HG02610 (cell line): ENCODE data around the gene GHSR.

Experiments used
- ATAC-seq: cut with Tn5 transposase; IDR thresholded peaks from one replicate; pipeline ENCODE4 v1.9.1; 2021; ENCODE audit warnings: mild to moderate bottlenecking, moderate library complexity; ENCODE audit not compliant: unreplicated experiment

Gene GHSR

DNA sequence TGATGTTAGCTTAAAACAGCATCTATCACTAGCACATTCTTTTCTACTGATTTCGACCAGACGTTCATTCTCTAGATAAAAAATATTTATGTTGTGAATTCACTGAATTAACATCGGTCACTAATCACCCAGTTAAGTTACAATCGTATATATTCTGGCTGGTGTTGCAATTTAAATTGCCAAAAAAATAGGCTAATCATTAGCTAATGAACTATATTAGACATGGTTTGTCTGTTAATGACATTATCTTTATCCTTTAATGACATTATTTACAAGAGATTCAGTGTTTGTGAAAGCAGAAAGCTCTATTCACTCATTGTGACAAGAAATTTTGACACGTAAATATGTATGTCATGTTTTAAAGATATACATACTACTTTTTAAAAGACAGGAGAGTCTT, 6.7 kb downstream of the GHSR start:
- ATAC-seq = no peak

- ATAC-seq = no peak
Observed at GRCh38 chr3:172438186-172438585, 10.1 kb downstream of the GHSR start.

GRCh38 chr3:172437713-172438112, 10.5 kb downstream of the GHSR start:
- no peak for ATAC-seq

- no peak for ATAC-seq
Observed at GRCh38 chr3:172415323-172415722, 32.9 kb downstream of the GHSR start.

DNA sequence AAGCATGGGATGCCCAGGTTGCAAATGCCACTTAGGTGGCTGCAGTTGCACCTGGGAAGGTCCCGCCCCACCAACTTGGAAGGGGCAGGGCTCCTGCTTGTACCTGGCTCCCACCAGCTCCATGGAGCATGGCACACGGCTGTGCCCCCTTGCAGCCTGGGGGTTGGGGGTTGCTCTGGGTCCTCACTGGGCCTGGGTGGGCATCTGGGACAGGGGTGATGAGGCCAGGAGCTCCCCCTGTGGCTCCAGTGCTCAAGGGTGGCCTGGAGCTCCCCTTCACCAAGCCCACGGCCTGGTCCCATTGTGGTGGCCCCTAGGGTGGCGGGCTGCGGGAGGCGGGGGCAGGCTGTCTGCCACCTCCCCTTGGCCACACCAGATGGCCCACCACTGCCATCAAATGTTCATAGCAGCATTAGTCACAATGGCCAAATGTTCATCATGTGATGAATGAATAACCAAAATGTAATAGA, 36.7 kb downstream of the GHSR start:
- no peak for ATAC-seq

GRCh38 chr3:172410702-172411477, 37.4 kb downstream of the GHSR start:
- no peak for ATAC-seq

DNA sequence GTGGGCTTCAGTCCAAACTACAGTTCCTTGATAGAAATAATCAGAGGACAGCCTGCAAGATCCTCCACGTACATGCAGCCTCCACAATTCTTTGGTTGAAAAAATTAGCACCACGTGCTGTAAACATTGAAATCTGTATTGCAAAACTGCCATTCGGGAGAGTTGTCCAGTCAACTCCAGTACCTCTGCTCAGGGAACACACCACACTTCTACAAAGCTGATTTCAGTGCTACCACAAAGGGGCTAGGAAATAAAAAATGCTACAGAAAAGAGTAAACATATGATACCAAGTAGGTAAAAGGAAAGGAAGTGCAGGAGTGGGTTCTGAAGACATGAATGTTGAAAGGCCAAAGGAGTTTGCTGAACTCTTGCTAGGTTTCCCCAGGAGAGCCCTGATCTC, 40.4 kb downstream of the GHSR start:
- ATAC-seq = no peak

DNA sequence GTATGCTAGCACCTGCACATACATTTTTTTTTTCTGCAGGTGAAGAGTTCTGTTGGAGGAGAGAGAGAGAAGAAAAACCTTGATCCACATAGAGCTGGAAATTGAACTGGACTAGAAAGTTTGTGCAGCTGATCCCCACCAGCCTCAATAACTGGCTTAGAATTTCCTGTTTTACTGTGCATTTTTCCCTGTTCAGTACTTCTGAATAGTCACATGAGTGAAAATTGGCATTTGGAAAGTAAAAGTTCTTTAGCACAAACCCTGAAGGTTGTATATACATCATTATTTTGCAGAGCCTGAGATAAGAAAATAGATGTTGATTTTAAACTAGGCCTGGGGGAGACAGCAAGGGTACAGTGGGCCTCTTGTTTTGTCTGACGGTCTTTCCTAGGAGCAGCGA, 42.3 kb downstream of the GHSR start:
- no peak for ATAC-seq

DNA sequence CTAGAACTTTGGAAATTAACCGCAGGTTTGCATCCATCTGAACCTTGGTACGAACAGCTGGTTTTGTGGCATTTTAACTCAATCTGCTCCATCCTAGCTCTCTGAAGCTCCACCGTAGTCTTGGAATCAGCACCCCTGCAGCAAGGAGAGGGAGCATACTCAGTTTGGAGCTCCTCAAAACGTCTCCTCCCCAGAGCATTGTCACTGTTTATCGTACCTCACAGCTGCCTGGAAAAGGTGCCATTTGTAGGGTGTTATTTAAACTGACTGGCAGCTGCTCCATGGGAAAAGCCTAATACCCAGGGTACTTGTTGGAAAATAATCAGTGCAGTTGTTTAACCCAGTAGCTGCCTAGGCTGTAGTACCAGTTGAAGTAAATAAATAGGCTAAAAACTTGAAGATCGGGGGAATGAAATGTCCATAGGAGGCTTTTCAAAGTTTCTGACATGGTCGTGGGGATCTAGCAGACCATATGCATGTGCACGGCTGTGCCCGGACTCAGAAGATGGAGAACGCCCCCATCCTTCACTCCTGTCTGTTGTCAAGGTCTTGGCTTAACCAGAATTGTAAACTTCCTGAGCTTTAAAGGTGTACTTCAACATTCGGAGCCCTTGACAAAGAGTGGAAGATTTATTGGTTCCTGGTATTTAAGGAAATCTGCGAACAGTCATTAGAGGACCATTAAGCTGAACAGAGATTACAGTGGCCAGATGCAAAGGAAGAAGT, 43.9 kb downstream of the GHSR start:
- ATAC-seq = no peak

GRCh38 chr3:172402892-172403643, 45.2 kb downstream of the GHSR start:
- ATAC-seq = no peak

GRCh38 chr3:172402090-172402489, 46.2 kb downstream of the GHSR start:
- ATAC-seq = no peak

DNA sequence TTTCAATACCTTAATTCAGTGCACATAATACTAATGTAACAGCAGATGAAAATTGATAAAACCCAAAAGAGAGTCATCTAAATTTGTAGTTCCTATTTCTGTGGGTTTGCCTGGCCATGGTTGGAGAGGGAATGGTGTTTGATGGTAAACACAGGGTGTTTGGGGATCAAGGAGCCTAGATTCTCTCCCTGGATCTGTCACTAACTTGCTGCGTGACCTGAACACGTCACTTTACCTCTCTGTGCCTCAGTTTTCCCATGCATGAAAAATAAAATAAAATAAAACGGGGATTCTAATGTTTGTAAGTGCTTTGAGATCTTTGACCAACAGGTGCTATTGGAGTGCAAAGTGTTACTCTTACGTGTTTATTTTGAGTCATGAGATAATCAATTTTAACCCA, 49.8 kb downstream of the GHSR start:
- no peak for ATAC-seq

DNA sequence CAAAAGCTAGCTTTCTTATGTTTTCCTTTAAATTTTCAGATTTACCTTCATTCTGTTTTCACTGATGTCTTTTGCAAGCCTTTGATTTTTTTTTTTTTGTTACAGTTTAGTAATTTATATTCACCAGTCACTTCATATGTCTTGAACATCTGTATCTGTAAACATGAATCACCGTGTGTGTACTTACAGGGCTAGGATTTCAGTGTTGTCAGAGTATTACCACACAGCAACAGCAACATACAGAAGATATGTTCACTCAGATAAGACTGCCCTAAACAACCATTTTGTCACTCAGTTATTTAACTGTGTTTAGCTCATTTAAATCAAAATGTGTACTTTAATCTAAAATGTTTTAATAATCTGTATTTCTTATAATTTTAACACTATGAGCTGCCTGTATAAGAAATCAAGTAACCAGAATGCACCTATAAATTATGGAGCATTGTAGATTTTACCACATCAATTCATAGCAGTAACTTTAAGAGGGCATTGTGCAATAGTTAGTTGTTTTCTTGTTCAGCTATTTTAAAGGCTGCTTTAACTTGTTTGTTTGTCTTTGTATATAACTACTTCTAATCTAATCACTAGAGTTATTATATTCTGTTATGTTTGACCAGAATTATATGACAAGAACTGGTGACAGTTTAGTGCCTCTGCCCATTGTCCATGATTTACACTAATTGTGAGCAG, 50.4 kb downstream of the GHSR start:
- no peak for ATAC-seq

GRCh38 chr3:172396400-172396799, 51.9 kb downstream of the GHSR start:
- ATAC-seq = no peak

- no peak for ATAC-seq
Observed at GRCh38 chr3:172394692-172395091, 53.6 kb downstream of the GHSR start.
